Mucosa of stomach (tissue), 1 donor: ENCODE results near the gene KIF1B.

Experiments
- H3K27me3 ChIP-seq: one replicate; pipeline ENCODE4 v1.7.0; 2013; ENCODE audit warnings: mild to moderate bottlenecking, low read length; ENCODE audit not compliant: control insufficient read depth, insufficient read depth
- H3K36me3 ChIP-seq: one replicate; pipeline ENCODE4 v1.7.0; 2013; ENCODE audit warnings: low read length; ENCODE audit not compliant: control insufficient read depth, insufficient read depth
- H3K4me1 ChIP-seq: one replicate; pipeline ENCODE4 v1.7.0; 2013; ENCODE audit warnings: mild to moderate bottlenecking, low read length; ENCODE audit not compliant: control insufficient read depth, insufficient read depth
- H3K4me3 ChIP-seq: one replicate; pipeline ENCODE4 v1.7.0; 2013; ENCODE audit warnings: low read length
- H3K9ac ChIP-seq: one replicate; pipeline ENCODE4 v1.7.0; 2013; ENCODE audit warnings: mild to moderate bottlenecking, low read length, moderate library complexity
- H3K9me3 ChIP-seq: one replicate; pipeline ENCODE4 v1.7.0; 2013; ENCODE audit warnings: mild to moderate bottlenecking, low read length, moderate library complexity; ENCODE audit not compliant: control insufficient read depth
- donor health status: Pancreatic carcinoma.

KIF1B gene

DNA sequence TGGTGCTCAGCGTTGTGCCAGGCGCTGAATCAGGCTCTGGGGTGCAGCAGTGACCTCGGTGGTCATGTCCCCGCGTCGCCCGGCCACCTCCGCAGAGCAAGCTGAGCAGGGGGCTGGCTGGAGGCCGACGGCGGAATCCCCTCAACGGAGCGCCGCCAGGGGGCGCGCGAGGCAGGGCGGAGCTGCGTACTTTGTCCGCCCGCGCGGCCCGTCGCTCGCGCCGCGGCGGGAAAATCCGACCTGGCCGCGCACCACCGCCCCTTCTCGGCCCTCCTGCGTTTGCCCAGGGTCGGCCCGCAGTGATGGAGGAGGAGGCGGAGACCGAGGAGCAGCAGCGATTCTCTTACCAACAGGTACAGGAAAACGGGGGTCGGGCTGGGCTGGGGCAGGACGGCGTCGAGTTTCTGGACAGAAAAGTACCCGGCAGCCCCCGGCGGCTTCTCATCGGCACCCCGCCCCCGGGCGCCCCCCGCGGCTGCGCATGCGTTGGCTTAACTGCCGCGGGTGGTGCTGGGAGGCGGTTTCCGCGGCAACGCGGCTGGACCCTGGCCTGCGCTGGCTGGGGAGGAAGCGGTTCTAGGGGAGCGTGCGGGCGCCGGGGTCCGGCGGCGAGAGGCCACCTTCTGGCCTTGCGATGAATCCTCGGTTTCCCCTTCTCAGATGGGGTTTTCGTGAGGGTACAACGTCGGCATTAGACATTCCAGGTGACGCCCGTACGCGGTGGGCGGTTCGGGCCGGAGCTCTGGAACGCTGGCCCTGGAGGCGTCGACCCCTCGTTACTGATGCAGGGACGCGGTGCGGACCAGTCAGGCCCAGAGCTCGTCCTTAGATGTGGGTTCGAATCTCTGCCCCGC lies 220.1 kb downstream of the KIF1B start, which contains the start of gene CENPS:
Gene CENPS (plus strand): TSS at position 218 of the 854 bp plus-strand sequence. CDS start 85 bp downstream, at position 303.
- H3K9ac ChIP-seq, result peak within 1 kb of the TSS; percentile 78
- H3K36me3 ChIP-seq, result no peaks in the 10 kb centered on the region
- H3K4me3 ChIP-seq, result peak within 1 kb of the TSS; percentile 95
- H3K9me3 ChIP-seq, result no peaks in the 10 kb centered on the region
- no peaks in the 10 kb centered on the region for H3K27me3 ChIP-seq
- H3K4me1 ChIP-seq, result peaks cover 9% of the 10 kb centered on the region
